OCI-LY7 (cell line): ENCODE results near the gene ZNF543. TPM values are rescaled to one million over a fixed set of nuclear protein-coding genes. Genes with fewer than 3 reads are reported as not detected.

ENCODE experiments used
- BruUV-seq: library from RNA; stranded (reverse); fragments of 400-500 nt; replicated peaks from 2 replicates; lab custom pipeline; 2021; lab: Mats Ljungman, UMichigan
- CTCF ChIA-PET: fragments of 300-600 bp; sonication (Branson Sonifier 250); formaldehyde crosslinking; loops from one replicate; lab custom pipeline; 2022; ENCODE audit warnings: antibody characterized with exemption; ENCODE audit not compliant: unreplicated experiment; lab: Charles Lee
- POLR2A ChIA-PET: fragments of 300-600 bp; sonication (Branson Sonifier 250); formaldehyde crosslinking; loops from one replicate; lab custom pipeline; 2022; ENCODE audit warnings: antibody characterized with exemption; lab: Charles Lee
- DNase-seq: peaks from one replicate; pipeline ENCODE4 v3.0.0-alpha.2; 2015; ENCODE audit warnings: low spot score
- H2AFZ ChIP-seq: fragments of 200-600 bp; sonication (generic), shearing (Covaris generic); 2 replicates; pipeline ENCODE4 v1.6.1; 2014; ENCODE audit warnings: mild to moderate bottlenecking, antibody characterized with exemption, low read length, moderate library complexity
- H3K27ac ChIP-seq: fragments of 200-600 bp; sonication (generic); 2 replicates; pipeline ENCODE4 v1.5.1; 2014; ENCODE audit warnings: mixed run types, low read depth, mild to moderate bottlenecking, moderate library complexity, low read length, inconsistent platforms; ENCODE audit not compliant: poor library complexity, severe bottlenecking
- H3K36me3 ChIP-seq: fragments of 200-600 bp; sonication (generic); 2 replicates; pipeline ENCODE4 v1.6.1; 2014; ENCODE audit warnings: mild to moderate bottlenecking, antibody characterized with exemption, low read length, moderate library complexity, mixed read lengths; ENCODE audit not compliant: insufficient read depth
- H3K4me1 ChIP-seq: fragments of 200-600 bp; sonication (generic); 2 replicates; pipeline ENCODE4 v1.5.1; 2014; ENCODE audit warnings: mild to moderate bottlenecking, low read length; ENCODE audit not compliant: insufficient read depth, poor library complexity, severe bottlenecking
- H3K4me2 ChIP-seq: fragments of 200-600 bp; sonication (generic); 2 replicates; pipeline ENCODE4 v1.6.1; 2014; ENCODE audit warnings: mild to moderate bottlenecking, low read length
- H3K4me3 ChIP-seq: fragments of 200-600 bp; sonication (generic); 2 replicates; pipeline ENCODE4 v1.5.1; 2014; ENCODE audit warnings: mild to moderate bottlenecking, low read depth, low read length; ENCODE audit not compliant: poor library complexity, severe bottlenecking
- H3K79me2 ChIP-seq: fragments of 200-600 bp; sonication (generic); 2 replicates; pipeline ENCODE4 v1.6.1; 2016; ENCODE audit warnings: low read depth, mild to moderate bottlenecking, low read length, moderate library complexity, mixed read lengths; ENCODE audit not compliant: insufficient read depth
- H3K9me2 ChIP-seq: fragments of 200-600 bp; sonication (generic); 2 replicates; pipeline ENCODE4 v1.6.1; 2016; ENCODE audit warnings: mild to moderate bottlenecking, low read length, mixed read lengths; ENCODE audit not compliant: insufficient read depth
- H3K9me3 ChIP-seq: fragments of 200-600 bp; sonication (generic); 2 replicates; pipeline ENCODE4 v1.6.1; 2014; ENCODE audit warnings: mild to moderate bottlenecking, mixed run types, low read length, mixed read lengths
- H4K20me1 ChIP-seq: fragments of 200-600 bp; sonication (generic); 2 replicates; pipeline ENCODE4 v1.6.1; 2014; ENCODE audit warnings: mild to moderate bottlenecking, antibody characterized with exemption, low read length, moderate library complexity, mixed read lengths; ENCODE audit not compliant: insufficient read depth
- CTCF ChIP-seq: fragments of 200-600 bp; sonication (generic); conservative IDR thresholded peaks from 2 replicates; pipeline ENCODE4 v1.5.1; 2014; ENCODE audit warnings: mild to moderate bottlenecking, antibody characterized with exemption, low read length, moderate library complexity, mixed read lengths
- EZH2phosphoT487 ChIP-seq: fragments of 200-600 bp; sonication (generic); IDR thresholded peaks from 2 replicates; pipeline ENCODE4 v1.6.1; 2018; ENCODE audit warnings: low read depth, borderline replicate concordance, mild to moderate bottlenecking, mixed run types, antibody characterized with exemption, low read length, moderate library complexity, mixed read lengths
- intact Hi-C: fragments of 100-400 bp; cut with micrococcal nuclease; formaldehyde crosslinking; loops from one replicate; pipeline ENCODE4 v1.10.0; 2022; ENCODE audit not compliant: unreplicated experiment
- total RNA-seq, 2 experiments: library from RNA; depleted of rRNA in 1 of 2; stranded (reverse); fragments of >200 nt in 1 of 2; shearing (Covaris generic) in 1 of 2; gene quantifications; 2 replicates each; pipeline ENCODE4 v1.2.3, GENCODE V29; 2014 to 2022

The ZNF543 gene
- total RNA-seq, 2 experiments from 2014 or later, result 9.4 to 14.6 TPM

GRCh38 chr19:57280962-57281400, 39.3 kb upstream of the ZNF543 start:
- intact Hi-C loops, result loop anchor here (1.0 to 5.0 kb wide), 3 partner anchors 41 to 70 kb away; partner anchors contain the start of genes ZNF304, ZNF543 and ZNF805
- Histone ChIP-seq H4K20me1 (peaks cover 14% of the 10 kb centered on the region; the same call in 1 of the 2 replicates), H3K36me3 (peaks cover 43% of the 10 kb centered on the region), H3K4me3 (peak overlapping the region; percentile 88), H3K9me3 (no peaks in the 10 kb centered on the region), H3K27ac (peak overlapping the region; percentile 94), H3K79me2 (peaks cover 63% of the 10 kb centered on the region), H3K9me2 (no peaks in the 10 kb centered on the region), H3K4me2 (peak overlapping the region; percentile 87), H3K4me1 (peaks cover 26% of the 10 kb centered on the region), H2AFZ (no peak overlapping the region)
- CTCF ChIA-PET, result no interaction called here
- DNase-seq, result peak; percentile 53
- no peak for TF ChIP-seq CTCF
- TF ChIP-seq EZH2phosphoT487, result no peak
- BruUV-seq, result TSS peak; percentile 53
- POLR2A ChIA-PET, result no interaction called here

GRCh38 chr19:57282011-57282643, 38.1 kb upstream of the ZNF543 start:
- peaks cover 72% of the 10 kb centered on the region for H3K79me2 ChIP-seq
- no peak for DNase-seq
- peak overlapping the region; percentile 87 for H3K4me2 ChIP-seq
- TF ChIP-seq EZH2phosphoT487, result no peak
- TF ChIP-seq CTCF, result no peak
- H3K4me1 ChIP-seq, result peaks cover 26% of the 10 kb centered on the region
- no peaks in the 10 kb centered on the region for H3K9me3 ChIP-seq
- peaks cover 54% of the 10 kb centered on the region for H3K36me3 ChIP-seq
- ChIA-PET CTCF (no interaction called here), POLR2A (interaction anchor here (0.6 to 0.7 kb wide), 2 partner anchors 67 to 88 kb away, joined by 3 read pairs; no protein-coding TSS in a partner anchor)
- no peaks in the 10 kb centered on the region for H3K9me2 ChIP-seq
- H3K4me3 ChIP-seq, result peak overlapping the region; percentile 88
- peaks cover 14% of the 10 kb centered on the region; the same call in 1 of the 2 replicates for H4K20me1 ChIP-seq
- no TSS peak for BruUV-seq
- intact Hi-C loops, result loop anchor here (5.0 kb wide), 1 partner anchor 40 kb away; the partner anchor contains the start of gene ZNF543
- no peak overlapping the region for H2AFZ ChIP-seq
- H3K27ac ChIP-seq, result no peak overlapping the region

GRCh38 chr19:57288373-57288772, 31.9 kb upstream of the ZNF543 start:
- no peak for TF ChIP-seq CTCF
- no peak for TF ChIP-seq EZH2phosphoT487
- no peaks in the 10 kb centered on the region for H4K20me1 ChIP-seq
- H3K4me2 ChIP-seq, result no peak overlapping the region
- H3K4me1 ChIP-seq, result no peaks in the 10 kb centered on the region
- H3K4me3 ChIP-seq, result no peak overlapping the region
- H3K79me2 ChIP-seq, result peaks cover 82% of the 10 kb centered on the region
- BruUV-seq, result no TSS peak
- no peak overlapping the region for H2AFZ ChIP-seq
- H3K9me2 ChIP-seq, result no peaks in the 10 kb centered on the region
- no peak for DNase-seq
- ChIA-PET CTCF (no interaction called here), POLR2A (interaction anchor here (0.6 kb wide), 2 partner anchors 10 to 882 kb away, joined by 4 to 5 read pairs; no protein-coding TSS in a partner anchor)
- intact Hi-C loops, result no loop called here
- H3K9me3 ChIP-seq, result peaks cover 7% of the 10 kb centered on the region
- H3K27ac ChIP-seq, result no peak overlapping the region
- peaks cover 98% of the 10 kb centered on the region for H3K36me3 ChIP-seq
